ENCODE results near the gene TAF9.

GRCh38 chr5:69326365-69326764, 43.0 kb downstream of the TAF9 start:
- TF ChIP-seq, protein P1, sequence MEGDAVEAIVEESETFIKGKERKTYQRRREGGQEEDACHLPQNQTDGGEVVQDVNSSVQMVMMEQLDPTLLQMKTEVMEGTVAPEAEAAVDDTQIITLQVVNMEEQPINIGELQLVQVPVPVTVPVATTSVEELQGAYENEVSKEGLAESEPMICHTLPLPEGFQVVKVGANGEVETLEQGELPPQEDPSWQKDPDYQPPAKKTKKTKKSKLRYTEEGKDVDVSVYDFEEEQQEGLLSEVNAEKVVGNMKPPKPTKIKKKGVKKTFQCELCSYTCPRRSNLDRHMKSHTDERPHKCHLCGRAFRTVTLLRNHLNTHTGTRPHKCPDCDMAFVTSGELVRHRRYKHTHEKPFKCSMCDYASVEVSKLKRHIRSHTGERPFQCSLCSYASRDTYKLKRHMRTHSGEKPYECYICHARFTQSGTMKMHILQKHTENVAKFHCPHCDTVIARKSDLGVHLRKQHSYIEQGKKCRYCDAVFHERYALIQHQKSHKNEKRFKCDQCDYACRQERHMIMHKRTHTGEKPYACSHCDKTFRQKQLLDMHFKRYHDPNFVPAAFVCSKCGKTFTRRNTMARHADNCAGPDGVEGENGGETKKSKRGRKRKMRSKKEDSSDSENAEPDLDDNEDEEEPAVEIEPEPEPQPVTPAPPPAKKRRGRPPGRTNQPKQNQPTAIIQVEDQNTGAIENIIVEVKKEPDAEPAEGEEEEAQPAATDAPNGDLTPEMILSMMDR (IDR thresholded peaks at IDR 0.05), result no peak
- TF ChIP-seq POLR2A (IDR thresholded peaks at IDR 0.05), result no peak

Measured in transverse colon (tissue), 3 donors.